ENCODE measurements around the gene AMN1. TPM values are rescaled to one million over a fixed set of nuclear protein-coding genes. Genes with fewer than 3 reads are reported as not detected.

The AMN1 gene
- total RNA-seq, 1 experiment from 2014 or later = 3.9 TPM

- Histone ChIP-seq H3K27me3 (ENCODE audit: low read length) (no peaks in the 10 kb centered on the region), H3K9ac (ENCODE audit: low read length) (no peak overlapping the region), H4K20me1 (ENCODE audit: low read length) (no peaks in the 10 kb centered on the region), H3K4me3 (ENCODE audit: low read length) (no peak overlapping the region), H3K79me2 (ENCODE audit: low read length) (no peaks in the 10 kb centered on the region), H3F3A (ENCODE audit: low read length, unreplicated experiment) (no peaks in the 10 kb centered on the region), H3K36me3 (ENCODE audit: low read depth, low read length) (no peaks in the 10 kb centered on the region), H3K4me1 (ENCODE audit: insufficient read depth, low read length) (no peaks in the 10 kb centered on the region; the same call in 1 of the 2 replicates), H3K27ac (ENCODE audit: low read length) (no peak overlapping the region), H3K4me2 (ENCODE audit: low read length) (no peak overlapping the region), H3K9me3 (ENCODE audit: low read length) (no peaks in the 10 kb centered on the region), H2AFZ (ENCODE audit: low read length) (no peak overlapping the region), H3K9me2 (replicated peaks; ENCODE audit: low read length) (no peaks in the 10 kb centered on the region)
- TF ChIP-seq CTCF (conservative IDR thresholded peaks at IDR 0.05; ENCODE audit: low read depth, low read length) = no peak
- no peak for TF ChIP-seq EZH2 (IDR thresholded peaks at IDR 0.05; ENCODE audit: low read length, unreplicated experiment)
- TF ChIP-seq EZH2phosphoT487 (IDR thresholded peaks at IDR 0.05; ENCODE audit: borderline replicate concordance, low read length) = no peak
- ATAC-seq = no peak
- no TSS peak for BruUV-seq (replicated peaks)
- intact Hi-C loops (cut with micrococcal nuclease) = no loop called here
- no peak for DNase-seq
- ChIA-PET CTCF (no interaction called here), POLR2A (ENCODE audit: unreplicated experiment) (no interaction called here)
Measured at GRCh38 chr12:31641509-31642090, 87.2 kb downstream of the AMN1 start.

GRCh38 chr12:31634620-31635019, 94.2 kb downstream of the AMN1 start:
- intact Hi-C loops (cut with micrococcal nuclease) = loop anchor here (10.0 kb wide), 2 partner anchors 160 to 380 kb away; no protein-coding TSS in a partner anchor
- Histone ChIP-seq H2AFZ (ENCODE audit: low read length) (no peak overlapping the region), H3K4me2 (ENCODE audit: low read length) (no peak overlapping the region), H3K27me3 (ENCODE audit: low read length) (no peaks in the 10 kb centered on the region), H3K27ac (ENCODE audit: low read length) (no peak overlapping the region), H3K79me2 (ENCODE audit: low read length) (no peaks in the 10 kb centered on the region), H4K20me1 (ENCODE audit: low read length) (no peaks in the 10 kb centered on the region), H3K9me3 (ENCODE audit: low read length) (no peaks in the 10 kb centered on the region), H3K4me3 (ENCODE audit: low read length) (no peak overlapping the region), H3K9me2 (replicated peaks; ENCODE audit: low read length) (no peaks in the 10 kb centered on the region), H3K36me3 (ENCODE audit: low read depth, low read length) (no peaks in the 10 kb centered on the region), H3K4me1 (ENCODE audit: insufficient read depth, low read length) (no peaks in the 10 kb centered on the region), H3K9ac (ENCODE audit: low read length) (no peak overlapping the region), H3F3A (ENCODE audit: low read length, unreplicated experiment) (no peaks in the 10 kb centered on the region)
- ChIA-PET CTCF (no interaction called here), POLR2A (ENCODE audit: unreplicated experiment) (no interaction called here)
- DNase-seq (no peak), ATAC-seq (no peak)
- no peak for TF ChIP-seq EZH2 (IDR thresholded peaks at IDR 0.05; ENCODE audit: low read length, unreplicated experiment)
- no peak for TF ChIP-seq CTCF (conservative IDR thresholded peaks at IDR 0.05; ENCODE audit: low read depth, low read length)
- TF ChIP-seq EZH2phosphoT487 (IDR thresholded peaks at IDR 0.05; ENCODE audit: borderline replicate concordance, low read length) = no peak
- no TSS peak for BruUV-seq (replicated peaks)

GRCh38 chr12:31633464-31633863, 95.4 kb downstream of the AMN1 start:
- H3K9me3 ChIP-seq (ENCODE audit: low read length) = no peaks in the 10 kb centered on the region
- no peaks in the 10 kb centered on the region for H3K36me3 ChIP-seq (ENCODE audit: low read depth, low read length)
- CTCF ChIA-PET = no interaction called here
- no peaks in the 10 kb centered on the region for H3K4me1 ChIP-seq (ENCODE audit: insufficient read depth, low read length)
- no peak for ATAC-seq
- no peak overlapping the region for H3K9ac ChIP-seq (ENCODE audit: low read length)
- H3K79me2 ChIP-seq (ENCODE audit: low read length) = no peaks in the 10 kb centered on the region
- POLR2A ChIA-PET (ENCODE audit: unreplicated experiment) = no interaction called here
- intact Hi-C loops (cut with micrococcal nuclease) = loop anchor here (10.0 kb wide), 2 partner anchors 159 to 379 kb away; no protein-coding TSS in a partner anchor
- BruUV-seq (replicated peaks) = no TSS peak
- no peaks in the 10 kb centered on the region for H3K9me2 ChIP-seq (replicated peaks; ENCODE audit: low read length)
- H3K4me2 ChIP-seq (ENCODE audit: low read length) = no peak overlapping the region
- no peak overlapping the region for H2AFZ ChIP-seq (ENCODE audit: low read length)
- no peak for DNase-seq
- TF ChIP-seq EZH2 (IDR thresholded peaks at IDR 0.05; ENCODE audit: low read length, unreplicated experiment) (no peak), EZH2phosphoT487 (IDR thresholded peaks at IDR 0.05; ENCODE audit: borderline replicate concordance, low read length) (no peak), CTCF (conservative IDR thresholded peaks at IDR 0.05; ENCODE audit: low read depth, low read length) (no peak)
- no peak overlapping the region for H3K27ac ChIP-seq (ENCODE audit: low read length)
- H3K4me3 ChIP-seq (ENCODE audit: low read length) = no peak overlapping the region
- no peaks in the 10 kb centered on the region for H3K27me3 ChIP-seq (ENCODE audit: low read length)
- no peaks in the 10 kb centered on the region for H3F3A ChIP-seq (ENCODE audit: low read length, unreplicated experiment)
- no peaks in the 10 kb centered on the region for H4K20me1 ChIP-seq (ENCODE audit: low read length)

Measured in PC-3 (cell line).